ENCODE results near the gene ZC3H14.

Gene ZC3H14

DNA sequence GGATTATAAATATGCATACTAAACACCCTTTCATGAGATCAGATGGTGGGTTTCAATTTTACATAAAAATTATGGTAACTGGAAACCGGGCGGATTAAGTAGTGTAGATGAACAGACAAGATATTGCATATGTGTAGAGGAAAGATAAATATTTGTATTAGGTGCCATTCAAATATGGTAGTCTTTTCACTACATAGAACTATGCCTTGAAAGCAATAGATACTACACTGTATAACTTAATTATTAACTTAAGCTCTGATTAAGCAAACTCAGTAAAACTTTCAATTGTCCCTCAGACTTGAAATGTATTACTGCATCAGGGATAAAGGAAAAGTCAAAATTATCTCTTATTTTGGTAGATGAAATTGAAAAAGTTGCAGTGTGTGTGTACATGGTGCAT lies 10.0 kb upstream of the ZC3H14 start:
- no peak for DNase-seq (ENCODE audit: low read depth, low spot score)

DNA sequence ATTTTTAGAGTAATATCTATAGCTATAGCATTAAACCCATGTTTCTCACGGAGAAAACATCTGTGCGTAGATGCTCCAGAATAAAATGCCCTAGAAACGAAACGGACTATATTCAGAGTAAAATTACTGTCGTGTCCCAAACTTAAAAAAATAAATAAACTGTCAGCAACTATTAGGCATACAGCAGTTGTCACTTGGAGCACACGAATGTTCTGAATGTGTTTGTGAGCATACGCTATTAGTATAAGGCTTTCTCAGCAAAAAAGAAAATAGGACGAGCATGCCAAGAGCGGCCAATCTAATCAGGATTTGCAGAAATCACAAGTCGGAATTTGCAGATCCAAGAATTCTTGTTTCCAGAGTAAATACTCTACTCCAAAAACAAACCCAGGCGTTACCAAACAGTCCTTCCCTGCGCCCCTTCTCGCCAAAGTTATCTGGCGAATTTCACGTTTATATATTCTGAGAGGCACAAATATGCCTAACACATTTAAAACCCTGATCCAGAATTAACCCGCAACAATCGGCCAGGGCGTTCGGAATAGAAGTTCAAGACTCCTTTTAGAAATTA lies 8.9 kb upstream of the ZC3H14 start:
- no peak for DNase-seq (ENCODE audit: low read depth, low spot score)

DNA sequence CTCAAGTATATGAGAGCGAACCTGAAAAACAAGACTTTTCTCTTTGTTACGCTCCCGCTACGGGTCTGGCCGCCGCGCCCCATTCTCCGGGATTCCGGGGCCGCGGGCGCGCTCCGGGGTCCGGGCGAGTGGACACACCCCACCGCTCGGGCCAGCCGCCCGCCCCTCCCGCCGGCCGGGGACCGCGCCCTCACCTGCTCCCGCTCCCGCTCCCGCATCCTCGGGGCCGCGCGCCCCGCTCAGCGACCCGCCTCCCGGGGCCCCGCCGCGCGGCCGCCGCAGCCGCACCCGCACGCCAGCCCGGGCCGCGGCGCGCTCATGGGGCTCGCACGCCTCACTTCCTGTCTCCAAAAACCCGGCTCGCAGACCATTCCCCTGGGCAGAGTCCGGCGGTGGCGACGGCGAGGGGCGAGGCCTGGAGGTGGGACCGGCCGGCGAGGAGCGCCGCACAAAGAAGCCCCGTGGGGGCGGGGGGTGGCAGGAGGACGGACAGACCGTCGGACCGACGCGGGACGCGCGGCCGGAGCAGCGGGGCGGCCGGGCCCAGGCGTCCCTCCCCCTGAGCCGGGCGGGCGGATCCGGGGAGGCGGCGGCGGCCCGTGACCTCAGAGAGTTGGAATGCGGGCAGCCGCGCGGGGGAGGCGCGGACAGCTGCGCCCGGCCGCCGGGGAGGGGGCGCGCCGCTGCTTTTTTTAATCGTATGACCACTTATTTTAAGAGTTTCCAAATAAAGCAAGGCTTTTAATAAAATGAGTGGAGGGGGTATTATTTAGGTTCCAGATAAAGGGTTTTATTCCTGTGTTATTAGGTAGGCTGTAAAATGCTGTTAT lies 8.2 kb upstream of the ZC3H14 start, which contains the start of gene PTPN21:
Gene PTPN21, minus strand, starts transcription at position 551 of the 830 bp plus-strand sequence. CDS start 4,590 bp downstream, outside the sequence.
- DNase-seq (ENCODE audit: low read depth, low spot score), result no peak

DNA sequence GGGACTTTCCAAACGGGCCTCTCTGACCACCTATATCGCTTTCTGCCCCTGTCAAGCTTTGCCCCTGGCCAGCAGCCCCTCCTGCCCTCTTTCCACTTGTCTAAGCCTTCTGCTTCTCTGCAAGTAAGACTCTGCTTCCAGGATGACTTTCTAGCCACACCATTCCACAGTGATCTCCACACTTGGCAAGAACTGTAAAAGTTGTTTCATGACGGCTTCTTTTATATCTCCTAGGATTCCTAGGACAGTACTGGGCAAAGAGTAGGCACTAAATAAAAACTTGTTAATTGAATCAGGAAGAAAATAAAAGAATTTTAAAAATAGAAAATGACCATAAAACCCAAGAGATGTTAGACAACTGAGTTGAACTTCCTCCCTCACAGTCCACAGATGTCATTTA lies 6.3 kb upstream of the ZC3H14 start:
- no peak for DNase-seq (ENCODE audit: low read depth, low spot score)

DNA sequence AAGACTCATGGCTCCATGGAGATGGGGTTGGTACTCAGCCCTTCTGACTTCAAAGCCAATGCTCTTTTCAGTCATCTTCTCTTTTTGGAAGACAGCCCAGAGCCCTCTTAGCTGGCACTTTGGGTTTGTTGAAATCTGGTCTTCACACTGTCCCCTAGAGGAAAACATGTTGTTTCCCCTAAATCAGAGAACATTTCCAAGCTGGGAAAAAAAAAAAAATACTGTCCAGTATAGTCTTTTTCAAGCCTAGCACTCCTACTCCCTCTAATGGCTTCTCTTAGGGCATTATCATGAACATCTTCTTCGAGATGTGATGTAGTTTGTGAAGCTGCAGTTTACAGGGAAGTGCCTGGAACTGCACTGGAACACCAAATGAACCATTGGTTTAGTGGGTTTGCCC lies 3.0 kb upstream of the ZC3H14 start:
- DNase-seq (ENCODE audit: low read depth, low spot score), result no peak

DNA sequence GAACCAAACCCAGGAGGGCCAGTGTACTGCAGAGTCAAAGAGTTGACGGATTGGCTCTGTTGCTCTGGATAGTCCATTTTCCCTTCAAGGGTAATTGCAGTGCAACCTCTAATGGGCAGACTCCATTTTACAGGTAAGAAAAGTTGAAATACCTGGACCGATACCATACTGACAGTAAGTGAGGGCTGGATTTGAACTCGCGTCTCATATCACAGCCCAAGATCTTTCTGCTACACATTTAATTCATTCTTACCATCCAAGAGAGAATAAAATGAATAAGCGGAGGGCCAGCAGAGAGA lies 356 bp upstream of the ZC3H14 start:
- DNase-seq (ENCODE audit: low read depth, low spot score), result no peak

DNA sequence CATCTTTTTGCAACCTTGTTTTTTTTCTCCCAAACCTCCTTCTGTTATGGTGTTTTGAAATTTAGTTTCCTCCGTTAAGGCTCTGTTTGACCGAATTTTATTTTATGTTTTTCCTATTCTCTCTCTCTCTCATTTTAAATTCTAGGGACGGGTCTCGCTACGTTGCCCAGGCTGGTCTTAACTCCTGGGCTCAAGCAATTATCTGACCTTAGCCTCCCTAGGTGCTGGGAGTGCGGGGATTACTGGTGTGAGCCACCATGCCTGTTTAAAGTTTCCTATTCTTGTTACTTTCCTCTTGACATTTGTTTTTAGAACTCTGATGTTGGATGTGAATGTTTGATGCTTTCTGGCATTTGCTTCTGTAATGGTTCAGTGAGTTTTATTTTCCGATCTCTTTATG lies 1.0 kb downstream of the ZC3H14 start:
- DNase-seq (ENCODE audit: low read depth, low spot score), result no peak

DNA sequence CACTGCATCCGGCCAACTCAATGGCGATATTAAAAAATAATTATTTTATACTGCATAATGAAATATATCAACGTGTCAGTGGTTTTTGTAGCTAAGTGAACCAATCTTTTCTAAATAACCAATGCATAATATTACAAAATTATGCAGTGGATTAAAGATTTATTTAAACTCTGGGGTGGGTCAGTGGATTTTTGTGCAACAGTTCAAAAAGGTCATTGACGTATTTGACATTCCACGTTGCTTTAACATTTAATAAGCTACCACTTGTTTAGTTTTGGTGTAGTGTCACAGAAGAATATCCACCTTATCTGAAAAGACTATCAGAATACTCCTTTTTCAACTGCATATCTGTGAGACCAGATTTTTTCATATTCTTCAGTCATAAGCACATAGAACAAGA lies 2.6 kb downstream of the ZC3H14 start:
- DNase-seq (ENCODE audit: low read depth, low spot score), result no peak

DNA sequence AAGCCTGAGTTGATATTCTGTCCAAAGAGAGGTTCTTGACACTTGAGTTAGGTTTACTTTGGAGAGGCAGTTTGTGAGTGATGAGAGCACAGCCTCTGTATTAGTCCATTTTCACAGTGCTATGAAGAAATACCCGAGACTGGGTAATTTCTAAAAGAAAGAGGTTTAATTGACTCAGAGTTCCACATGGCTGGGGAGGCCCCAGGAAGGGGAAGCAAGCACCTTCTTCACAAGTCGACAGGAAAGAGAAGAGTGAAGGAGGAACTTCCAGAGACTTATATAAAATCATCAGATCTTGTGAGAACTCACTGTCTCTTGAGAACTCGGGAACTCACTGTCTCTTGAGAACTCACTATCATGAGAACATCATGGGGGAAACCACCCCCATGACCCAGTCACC lies 5.4 kb downstream of the ZC3H14 start:
- no peak for DNase-seq (ENCODE audit: low read depth, low spot score)

DNA sequence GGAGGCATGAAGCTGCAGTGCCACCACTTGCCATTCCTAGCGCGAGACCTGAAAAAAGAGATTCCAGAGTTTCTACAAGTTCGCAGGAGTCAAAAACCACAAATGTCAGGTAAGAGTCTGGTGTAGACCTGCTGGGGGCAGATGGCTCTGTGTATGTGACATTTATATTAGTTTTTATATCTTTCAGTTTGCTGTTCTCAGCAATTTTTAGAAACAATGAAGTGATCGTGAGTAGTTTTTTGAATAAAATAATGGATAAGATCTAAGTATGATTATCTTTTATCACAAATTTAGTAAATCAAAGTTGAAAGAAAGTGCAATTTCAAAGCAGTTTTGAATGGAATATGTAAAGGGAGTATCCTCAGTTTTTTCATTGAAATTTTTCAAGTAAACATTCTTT lies 9.3 kb downstream of the ZC3H14 start:
- no peak for DNase-seq (ENCODE audit: low read depth, low spot score)

DNA sequence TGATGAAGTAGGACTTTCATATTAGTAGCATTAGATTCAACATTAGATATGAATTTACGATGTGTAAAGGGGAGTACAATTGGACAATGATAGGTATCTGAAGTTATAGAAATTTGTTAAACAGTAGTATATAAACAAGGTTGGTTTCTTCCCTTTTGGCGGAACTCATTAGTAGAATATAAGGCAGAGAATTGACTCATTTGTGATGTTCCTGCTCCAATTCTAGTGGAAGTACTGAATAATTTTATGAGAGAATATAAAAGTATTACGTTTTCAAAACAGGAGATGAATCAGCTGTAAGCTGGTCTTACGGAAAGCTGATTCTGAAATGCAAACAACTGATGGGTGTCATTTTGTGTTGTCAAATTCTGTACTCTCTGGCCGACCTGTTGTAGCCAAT lies 13.4 kb downstream of the ZC3H14 start:
- DNase-seq (ENCODE audit: low read depth, low spot score), result no peak

DNA sequence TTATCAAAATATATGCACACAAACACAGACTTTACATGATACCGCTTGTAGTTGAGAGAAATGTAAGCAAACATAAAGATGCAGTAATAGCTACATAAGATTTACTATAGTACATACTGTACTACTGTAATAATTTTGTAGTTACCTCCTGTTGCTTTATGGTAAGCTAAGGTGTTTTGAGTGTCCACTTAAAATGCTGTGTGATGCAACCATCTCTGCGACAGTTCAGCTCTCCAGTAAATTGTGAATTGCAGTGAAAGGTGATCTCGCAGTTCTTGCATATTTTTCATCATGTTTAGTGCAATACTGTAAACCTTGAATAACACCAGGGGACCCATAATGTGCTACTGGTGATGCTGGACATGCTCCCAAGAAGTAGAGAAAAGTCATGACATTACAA lies 21.6 kb downstream of the ZC3H14 start:
- no peak for DNase-seq (ENCODE audit: low read depth, low spot score)

DNA sequence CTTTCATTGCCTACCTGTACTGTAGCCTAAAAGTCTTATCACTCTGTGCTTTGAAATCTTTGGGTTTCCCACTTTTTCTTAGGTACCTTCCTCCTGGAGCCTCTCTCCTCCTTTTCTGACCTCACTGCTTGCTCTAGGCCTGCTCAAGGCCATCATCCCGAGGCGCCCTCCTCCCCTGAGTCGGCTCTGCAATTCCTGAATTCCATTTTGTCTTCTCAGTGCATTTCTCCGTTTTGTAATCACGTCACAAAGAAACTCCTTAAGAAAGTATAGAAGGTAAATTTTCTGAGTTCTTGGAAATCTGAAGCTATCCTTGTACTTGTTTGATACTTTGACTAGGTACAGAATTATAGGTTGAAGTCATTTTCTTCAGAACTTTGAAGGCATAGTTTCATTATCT lies 25.2 kb downstream of the ZC3H14 start:
- DNase-seq (ENCODE audit: low read depth, low spot score), result no peak

DNA sequence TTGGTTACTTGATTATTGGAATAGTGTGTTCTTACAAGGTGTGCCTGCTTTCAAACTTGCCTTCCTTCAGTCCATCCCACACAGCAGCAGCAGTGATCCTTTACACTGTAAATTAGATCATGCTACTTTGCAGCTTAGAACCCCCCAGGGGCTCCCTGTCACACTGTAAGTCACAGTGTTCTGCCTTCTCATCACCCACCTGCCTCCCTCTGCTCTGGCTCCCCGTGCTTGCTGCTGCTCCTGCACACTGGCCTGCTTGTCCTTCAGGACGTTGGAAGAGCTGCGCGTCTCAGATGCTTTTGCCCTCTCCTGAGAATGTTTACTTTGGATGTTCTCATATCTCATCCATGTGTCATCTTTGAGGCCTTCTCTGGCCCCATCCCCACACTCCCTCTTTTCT lies 27.3 kb downstream of the ZC3H14 start:
- DNase-seq (ENCODE audit: low read depth, low spot score), result no peak

DNA sequence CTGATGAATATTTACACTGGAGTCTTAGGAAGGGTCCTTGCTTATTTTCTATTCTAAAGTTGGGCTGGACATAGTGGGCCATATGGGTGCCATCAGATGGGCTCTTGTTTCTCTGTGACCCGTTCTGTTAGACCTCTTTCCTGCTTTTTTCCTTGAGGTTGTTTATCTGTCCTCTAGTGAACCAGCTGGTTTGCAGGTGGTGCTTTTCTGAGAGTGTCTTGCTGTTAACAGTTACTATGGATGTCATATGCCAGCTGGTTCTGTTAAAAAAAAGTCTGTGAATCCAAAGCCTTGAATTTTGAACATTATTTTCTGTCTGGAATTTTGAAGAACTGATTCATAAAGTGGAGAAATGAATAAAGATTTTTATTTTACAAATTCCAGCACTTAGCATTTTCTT lies 29.2 kb downstream of the ZC3H14 start:
- no peak for DNase-seq (ENCODE audit: low read depth, low spot score)

DNA sequence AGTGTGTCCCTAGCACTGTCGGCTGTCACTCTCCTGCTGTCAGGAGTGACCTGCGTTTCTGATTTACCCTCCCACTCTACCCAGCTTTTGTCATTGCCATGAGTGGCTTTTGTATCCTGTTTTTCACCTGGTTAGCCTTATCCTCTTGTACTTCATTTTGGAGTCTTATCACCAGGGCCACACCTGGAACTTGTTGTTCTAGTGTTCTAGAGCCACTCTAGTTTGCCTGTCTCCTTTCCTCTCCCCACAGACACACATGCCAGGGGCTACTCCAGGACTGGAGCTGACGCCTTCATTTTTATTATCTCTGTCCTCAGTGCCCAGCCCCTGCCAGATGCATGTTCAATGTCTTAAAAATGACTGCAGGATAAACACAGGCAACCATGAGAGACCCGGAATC lies 34.2 kb downstream of the ZC3H14 start:
- DNase-seq (ENCODE audit: low read depth, low spot score), result no peak

DNA sequence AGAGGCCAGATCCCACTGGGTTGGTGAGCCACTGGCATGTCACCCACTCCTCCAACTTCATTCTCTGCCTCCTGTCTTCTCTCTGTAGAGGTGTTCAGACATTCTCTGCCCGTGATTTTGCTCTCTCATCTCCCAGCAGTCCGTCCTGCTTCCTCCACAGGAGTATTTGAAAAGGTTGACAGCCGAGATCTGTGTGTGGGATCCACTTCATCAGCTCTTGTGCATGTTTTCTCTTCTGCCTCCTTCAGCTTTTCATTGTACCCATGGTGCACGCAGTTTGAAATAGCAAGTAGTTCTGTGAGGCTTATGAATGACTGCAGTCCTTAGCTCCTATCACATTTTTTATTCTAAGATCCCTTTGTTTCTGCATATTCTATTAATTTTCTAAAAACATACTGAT lies 34.8 kb downstream of the ZC3H14 start:
- no peak for DNase-seq (ENCODE audit: low read depth, low spot score)

DNA sequence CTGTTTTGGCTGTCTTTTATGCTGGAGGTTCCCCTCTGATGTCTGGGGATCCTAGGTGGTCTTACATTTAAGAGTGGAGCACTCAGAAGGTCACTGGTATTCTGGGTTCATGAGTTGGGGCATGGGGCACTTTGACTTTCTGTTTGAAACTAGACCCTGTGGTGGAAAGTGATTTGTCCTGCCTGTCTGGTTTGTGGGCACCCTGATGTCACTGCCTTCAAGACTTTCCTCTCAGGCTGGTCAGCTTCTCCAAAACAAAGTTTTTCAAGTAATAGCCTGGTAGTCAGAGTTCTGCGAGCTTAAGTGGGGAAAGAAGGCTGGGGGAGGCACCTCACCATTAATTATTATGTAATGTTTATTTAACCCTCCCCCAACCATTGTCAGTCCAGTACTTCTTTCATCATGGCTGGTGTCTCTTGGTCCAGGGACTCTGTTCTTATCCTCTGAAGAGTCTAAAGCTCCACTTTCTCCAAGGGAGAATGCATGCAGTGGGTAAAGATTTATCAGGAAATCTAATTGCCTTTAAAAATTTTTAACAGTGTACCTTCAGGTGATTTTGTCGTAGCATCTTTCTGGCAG lies 35.3 kb downstream of the ZC3H14 start:
- no peak for DNase-seq (ENCODE audit: low read depth, low spot score)

DNA sequence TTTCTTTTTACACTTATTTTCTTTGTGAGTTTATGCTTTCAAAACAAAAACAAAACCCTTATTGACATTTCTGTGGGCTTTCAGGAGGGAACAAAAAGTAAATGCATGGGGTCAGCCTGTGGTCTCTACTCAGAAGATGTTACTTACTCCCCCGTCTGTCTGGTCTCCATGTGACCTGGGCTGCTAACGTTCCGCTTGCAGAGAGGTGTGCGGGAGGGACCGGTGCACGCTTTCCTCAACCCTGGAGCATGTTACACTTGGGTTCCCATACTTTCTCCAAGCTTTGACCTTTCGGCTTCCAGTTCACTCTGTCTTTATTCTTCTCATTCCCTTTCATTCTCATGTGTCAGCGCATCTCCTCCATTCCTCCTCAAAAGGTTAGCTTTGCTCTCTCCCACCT lies 36.5 kb downstream of the ZC3H14 start:
- no peak for DNase-seq (ENCODE audit: low read depth, low spot score)

DNA sequence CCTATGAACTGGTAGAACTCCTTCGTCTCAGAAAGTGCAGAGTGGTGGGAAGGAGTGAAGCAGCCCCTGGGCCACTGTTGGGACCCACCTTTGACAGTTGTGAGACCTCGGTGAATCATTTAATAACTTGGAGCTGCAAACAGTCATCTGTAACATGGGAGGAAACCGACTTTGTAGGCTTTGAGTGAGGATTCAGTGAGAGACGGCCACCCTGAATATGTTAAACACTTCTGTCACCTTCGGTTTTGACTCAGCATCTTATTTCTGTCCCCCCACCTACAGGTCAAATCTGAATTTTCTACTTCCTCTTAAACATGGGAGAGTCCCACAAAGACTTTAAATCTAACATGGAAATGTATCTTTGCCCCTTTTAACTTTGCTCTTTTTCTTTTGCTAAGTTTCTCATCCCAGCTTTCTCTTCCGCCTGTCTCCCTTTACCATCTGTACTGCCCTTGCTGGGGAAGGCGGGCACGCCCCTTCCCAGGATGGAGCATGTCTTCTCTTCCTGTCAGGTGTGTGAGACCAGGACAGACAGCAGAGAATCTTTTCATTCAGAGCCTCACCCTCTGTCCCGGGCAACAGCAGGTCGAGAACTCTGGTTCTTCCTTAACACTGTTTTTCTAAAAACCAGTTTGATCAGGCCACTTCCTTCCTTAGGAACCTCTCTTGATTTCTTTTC lies 37.1 kb downstream of the ZC3H14 start:
- DNase-seq (ENCODE audit: low read depth, low spot score), result no peak

DNA sequence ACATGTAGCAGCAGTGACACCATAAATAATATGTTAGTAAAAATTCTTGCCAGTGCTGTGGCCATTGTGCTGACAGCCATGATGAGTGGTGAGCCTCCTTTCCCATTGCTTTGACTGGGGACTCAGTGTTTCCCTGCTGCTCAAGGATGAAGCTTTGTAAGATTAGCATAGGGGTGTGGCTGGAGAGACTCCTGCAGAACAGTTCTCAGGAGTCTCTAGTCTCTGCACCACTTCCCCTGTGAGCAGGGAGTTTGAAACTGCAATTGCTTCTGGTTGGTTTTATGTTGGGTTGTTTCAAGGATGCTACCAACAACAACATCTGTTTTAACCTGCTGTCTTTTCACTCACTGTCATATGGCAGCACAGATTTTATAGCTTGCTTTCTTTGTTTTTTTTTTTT lies 41.4 kb downstream of the ZC3H14 start:
- DNase-seq (ENCODE audit: low read depth, low spot score), result no peak

DNA sequence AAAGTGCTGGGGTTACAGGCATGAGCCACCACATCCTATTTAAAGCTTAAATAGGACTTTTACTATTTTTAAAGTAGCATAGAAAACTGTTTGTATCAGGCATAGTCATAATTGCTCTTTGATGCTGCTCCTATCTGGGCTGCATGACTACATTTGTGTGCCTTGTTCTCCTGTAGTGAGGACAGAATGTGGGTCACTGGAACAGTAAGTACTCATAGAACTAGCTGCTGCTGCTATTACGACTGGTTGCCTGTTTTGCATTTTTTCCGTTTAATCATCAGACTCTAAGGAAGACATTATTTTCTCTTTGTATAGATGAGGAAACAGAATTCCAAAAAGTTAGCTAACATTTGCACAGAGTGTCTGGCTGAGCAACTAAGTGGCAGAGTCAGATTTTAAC lies 42.8 kb downstream of the ZC3H14 start:
- DNase-seq (ENCODE audit: low read depth, low spot score), result no peak

DNA sequence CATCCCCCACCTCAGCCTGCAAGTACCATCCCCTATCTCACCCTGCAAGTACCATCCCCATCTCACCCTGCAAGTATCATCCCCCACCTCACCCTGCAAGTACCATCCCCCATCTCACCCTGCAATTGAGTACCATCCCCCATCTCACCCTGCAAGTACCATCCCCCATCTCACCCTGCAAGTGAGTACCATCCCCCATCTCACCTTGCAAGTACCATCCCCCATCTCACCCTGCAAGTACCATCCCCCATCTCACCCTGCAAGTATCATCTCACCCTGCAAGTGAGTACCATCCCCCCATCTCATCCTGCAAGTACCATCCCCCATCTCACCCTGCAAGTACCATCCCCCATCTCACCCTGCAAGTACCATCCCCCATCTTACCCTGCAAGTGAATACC lies 45.0 kb downstream of the ZC3H14 start:
- DNase-seq (ENCODE audit: low read depth, low spot score), result no peak

Data from iPS DF 19.7 (cell line).